Subcutaneous adipose tissue (tissue), 4 donors: Measurements from ENCODE around the gene KERA. TPM values are rescaled to one million over a fixed set of nuclear protein-coding genes. Genes with fewer than 3 reads are reported as not detected.

Source experiments
- total RNA-seq, 4 donors: library from RNA; depleted of rRNA; stranded (reverse); fragments of >200 nt; gene quantifications; one replicate each; pipeline ENCODE4 v1.1.0, GENCODE V29; 2016
- TF ChIP-seq, protein P1 (sequence below): fragments of 450-650 bp; IDR thresholded peaks from one replicate; pipeline ENCODE4 v1.5.1; 2016; ENCODE audit warnings: low read depth, mild to moderate bottlenecking, control low read depth, antibody characterized with exemption, moderate library complexity

KERA gene
- total RNA-seq, 4 donors from 2014 or later: not detected

GRCh38 chr12:91099836-91100235 lies 42.0 kb upstream of the KERA start:
- TF ChIP-seq, protein P1, sequence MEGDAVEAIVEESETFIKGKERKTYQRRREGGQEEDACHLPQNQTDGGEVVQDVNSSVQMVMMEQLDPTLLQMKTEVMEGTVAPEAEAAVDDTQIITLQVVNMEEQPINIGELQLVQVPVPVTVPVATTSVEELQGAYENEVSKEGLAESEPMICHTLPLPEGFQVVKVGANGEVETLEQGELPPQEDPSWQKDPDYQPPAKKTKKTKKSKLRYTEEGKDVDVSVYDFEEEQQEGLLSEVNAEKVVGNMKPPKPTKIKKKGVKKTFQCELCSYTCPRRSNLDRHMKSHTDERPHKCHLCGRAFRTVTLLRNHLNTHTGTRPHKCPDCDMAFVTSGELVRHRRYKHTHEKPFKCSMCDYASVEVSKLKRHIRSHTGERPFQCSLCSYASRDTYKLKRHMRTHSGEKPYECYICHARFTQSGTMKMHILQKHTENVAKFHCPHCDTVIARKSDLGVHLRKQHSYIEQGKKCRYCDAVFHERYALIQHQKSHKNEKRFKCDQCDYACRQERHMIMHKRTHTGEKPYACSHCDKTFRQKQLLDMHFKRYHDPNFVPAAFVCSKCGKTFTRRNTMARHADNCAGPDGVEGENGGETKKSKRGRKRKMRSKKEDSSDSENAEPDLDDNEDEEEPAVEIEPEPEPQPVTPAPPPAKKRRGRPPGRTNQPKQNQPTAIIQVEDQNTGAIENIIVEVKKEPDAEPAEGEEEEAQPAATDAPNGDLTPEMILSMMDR: no peak

- TF ChIP-seq, protein P1: no peak
These were observed 41.5 kb upstream of the KERA start for GRCh38 chr12:91099341-91099740.

DNA sequence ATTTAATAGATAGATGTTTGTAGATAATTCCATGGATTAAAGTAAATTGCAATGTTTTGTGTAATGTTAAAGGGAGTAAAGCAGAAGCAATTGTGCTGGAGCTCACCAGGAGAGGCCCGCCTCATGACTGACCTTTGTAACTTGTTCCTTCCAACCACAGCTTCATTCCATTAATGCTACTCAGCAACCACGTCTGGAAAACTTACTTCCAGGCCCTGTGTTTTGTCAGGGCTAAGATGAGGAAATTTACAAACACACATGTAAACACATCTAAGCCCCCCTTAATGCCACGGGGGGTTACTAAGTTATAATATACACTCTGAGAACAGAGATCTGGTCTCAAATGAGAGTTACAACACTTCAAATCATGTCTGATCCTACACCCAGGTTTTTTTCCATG lies 41.1 kb upstream of the KERA start:
- TF ChIP-seq, protein P1: no peak

DNA sequence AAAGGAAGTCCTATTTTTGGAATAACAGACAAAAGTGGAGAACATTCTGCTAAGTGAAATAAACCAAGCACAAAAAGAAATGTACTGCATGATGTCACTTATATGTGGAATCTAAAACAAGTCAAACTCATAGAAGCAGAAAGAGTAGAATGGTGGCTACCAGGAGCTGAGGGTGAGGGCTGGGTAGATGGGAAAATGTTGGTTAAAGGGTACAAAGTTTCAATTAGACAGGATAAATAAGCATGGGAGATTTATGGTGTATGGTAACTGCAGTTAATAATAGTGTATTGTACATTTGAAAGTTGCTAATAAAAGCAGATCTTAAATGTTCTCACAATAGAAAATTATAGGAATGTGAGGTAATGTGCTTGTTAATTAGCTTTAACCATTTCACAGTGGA lies 40.6 kb upstream of the KERA start:
- TF ChIP-seq, protein P1: no peak

- TF ChIP-seq, protein P1: no peak
These were observed 37.1 kb upstream of the KERA start for GRCh38 chr12:91094957-91095356.

GRCh38 chr12:91094032-91094662 lies 36.3 kb upstream of the KERA start:
- TF ChIP-seq, protein P1: no peak

DNA sequence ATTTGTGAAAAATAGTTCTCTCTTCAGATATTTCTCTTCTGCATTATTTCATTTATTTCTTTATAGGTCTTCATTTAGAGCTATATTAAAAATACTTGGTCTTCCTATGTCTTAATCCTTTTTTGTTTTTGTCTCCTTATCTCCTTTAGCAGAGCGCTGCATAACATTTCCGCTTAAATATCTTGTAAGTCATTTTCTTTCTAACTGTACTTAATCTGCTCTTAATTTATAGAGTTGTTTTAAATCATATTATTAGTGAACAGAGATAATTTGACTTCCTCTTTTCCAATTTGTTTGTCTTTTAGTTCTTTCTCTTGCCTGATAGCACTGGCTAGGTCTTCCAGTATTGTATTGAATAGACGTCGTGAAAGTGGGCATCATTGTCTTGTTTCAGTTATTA lies 35.5 kb upstream of the KERA start:
- TF ChIP-seq, protein P1: no peak
